Esophagus (tissue), 2 donors: ENCODE measurements around the gene ARHGAP24. TPM values are rescaled to one million over a fixed set of nuclear protein-coding genes. Genes with fewer than 3 reads are reported as not detected.

Source experiments
- H3K27ac ChIP-seq, 2 donors: one replicate each; pipeline ENCODE4 v1.5.1; 2013; ENCODE audit warnings: low read depth in 2 of 2, mild to moderate bottlenecking in 2 of 2, inconsistent platforms in 1 of 2, low read length in 1 of 2, moderate library complexity in 1 of 2
- H3K27me3 ChIP-seq, 2 donors: one replicate each; pipeline ENCODE4 v1.6.1; 2013; ENCODE audit warnings: low read length in 2 of 2, control low read depth in 1 of 2, mild to moderate bottlenecking in 1 of 2; ENCODE audit not compliant: insufficient read depth in 2 of 2, control insufficient read depth in 1 of 2
- H3K36me3 ChIP-seq, 2 donors: one replicate each; pipeline ENCODE4 v1.6.1; 2013; ENCODE audit warnings: low read length in 1 of 2; ENCODE audit not compliant: control insufficient read depth in 2 of 2, insufficient read depth in 2 of 2
- H3K4me1 ChIP-seq, 2 donors: one replicate each; pipeline ENCODE4 v1.6.1; 2013; ENCODE audit warnings: low read length in 1 of 2; ENCODE audit not compliant: control insufficient read depth in 2 of 2, insufficient read depth in 2 of 2
- H3K4me3 ChIP-seq, 2 donors: one replicate each; pipeline ENCODE4 v1.5.1; 2013; ENCODE audit warnings: low read length in 2 of 2, mild to moderate bottlenecking in 2 of 2, low read depth in 1 of 2, moderate library complexity in 1 of 2
- H3K9me3 ChIP-seq, 2 donors: one replicate each; pipeline ENCODE4 v1.6.1; 2013; ENCODE audit warnings: mild to moderate bottlenecking in 2 of 2, low read depth in 1 of 2, low read length in 1 of 2, moderate library complexity in 1 of 2; ENCODE audit not compliant: control insufficient read depth in 2 of 2, insufficient read depth in 1 of 2
- WGBS, 2 donors: extraction: QIAGEN DNeasy Blood & Tissue Kit; methylation state at CpG; one replicate each; pipeline ENCODE4 v1.1.7; 2013; 5-methylcytosine and 5-hydroxymethylcytosine counted together
- polyA plus RNA-seq, 2 donors: library from polyadenylated mRNA; stranded (reverse); fragments of 200-250 nt; gene quantifications; one replicate each; pipeline ENCODE4 v1.2.3, GENCODE V29; 2013
- donor health status: healthy with polysubstance abuse.
- donor health status: Bipolar disorder and iron deficiency.

ARHGAP24 gene
- polyA plus RNA-seq, 2 donors: 2.0 to 2.8 TPM

DNA sequence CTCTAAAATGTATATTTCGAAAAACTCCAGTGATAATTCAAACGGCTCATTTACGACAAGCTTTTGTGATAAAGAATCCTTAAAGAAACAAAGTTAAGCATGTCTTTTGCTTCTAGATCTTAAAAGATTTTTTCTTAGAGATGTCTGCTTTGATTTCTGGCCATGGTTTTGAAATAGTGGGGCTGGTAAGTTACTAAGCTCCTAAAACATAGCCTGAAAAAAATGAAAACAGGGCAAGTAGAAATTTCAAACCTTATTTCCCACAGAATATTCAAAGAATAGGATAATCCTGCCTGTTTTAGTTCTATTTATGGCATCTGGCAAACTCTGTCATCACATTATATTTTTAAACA lies 318.3 kb downstream of the ARHGAP24 start:
- Histone ChIP-seq H3K27me3 (no peaks in the 10 kb centered on the region), H3K27ac (no peak overlapping the region)
- WGBS, 2 donors: 45 to 55% methylated on average over 3 of the region's 3 CpGs

GRCh38 chr4:85798012-85798770 lies 323.2 kb downstream of the ARHGAP24 start:
- no peak overlapping the region for H3K4me3 ChIP-seq
- WGBS, 2 donors: 86% methylated on average over 2 of the region's 2 CpGs
- no peaks in the 10 kb centered on the region for H3K4me1 ChIP-seq
- H3K27ac ChIP-seq: no peak overlapping the region
- no peaks in the 10 kb centered on the region for H3K36me3 ChIP-seq
- H3K9me3 ChIP-seq: no peaks in the 10 kb centered on the region
- no peaks in the 10 kb centered on the region for H3K27me3 ChIP-seq

More for the DNA sequence above, 318.3 kb downstream of the ARHGAP24 start:
- H3K9me3 ChIP-seq: no peaks in the 10 kb centered on the region
- H3K36me3 ChIP-seq: no peaks in the 10 kb centered on the region
- no peaks in the 10 kb centered on the region for H3K4me1 ChIP-seq
- no peak overlapping the region for H3K4me3 ChIP-seq

DNA sequence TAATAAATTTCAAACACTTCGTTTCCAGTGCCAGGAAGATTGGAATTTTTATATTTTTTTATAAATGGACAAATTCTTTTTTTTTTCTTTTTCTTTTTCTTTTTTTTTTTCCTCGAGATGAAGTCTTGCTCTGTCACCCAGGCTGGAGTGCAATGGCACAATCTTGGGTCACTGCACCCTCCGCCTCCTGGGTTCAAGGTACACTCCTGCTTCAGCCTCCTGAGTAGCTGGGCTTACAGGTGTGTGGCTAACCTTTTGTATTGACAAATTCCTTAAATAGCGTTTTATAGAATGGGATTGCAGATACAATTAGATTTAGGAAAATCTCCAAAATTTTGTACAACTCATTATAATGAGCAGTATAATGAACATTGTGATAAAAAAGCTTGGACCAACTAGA lies 328.9 kb downstream of the ARHGAP24 start:
- H3K27ac ChIP-seq: no peak overlapping the region
- no peak overlapping the region for H3K4me3 ChIP-seq
- H3K27me3 ChIP-seq: no peaks in the 10 kb centered on the region
- no peaks in the 10 kb centered on the region for H3K4me1 ChIP-seq
- no peaks in the 10 kb centered on the region for H3K36me3 ChIP-seq
- WGBS, 2 donors: 63 to 83% methylated on average over 4 of the region's 4 CpGs
- H3K9me3 ChIP-seq: no peaks in the 10 kb centered on the region

DNA sequence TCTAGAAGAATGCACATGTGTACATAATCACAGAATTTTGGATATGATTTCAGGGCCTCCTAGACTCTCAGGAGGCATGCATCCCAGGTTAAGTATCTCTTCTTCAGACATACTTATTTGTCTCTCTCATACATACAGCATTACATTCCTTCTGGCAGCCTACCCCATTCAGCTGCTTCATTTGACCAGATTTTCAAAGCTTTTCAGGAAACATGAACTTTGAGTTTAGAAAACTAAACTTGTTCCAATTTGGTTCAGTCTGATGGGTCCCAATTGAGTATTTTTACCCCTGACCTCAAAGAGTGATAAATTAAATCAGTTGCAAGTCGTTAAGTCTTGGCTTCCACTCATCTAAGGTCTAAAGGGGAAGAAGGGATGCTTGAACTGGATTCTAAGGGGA lies 330.9 kb downstream of the ARHGAP24 start:
- Histone ChIP-seq H3K36me3 (no peaks in the 10 kb centered on the region), H3K9me3 (no peaks in the 10 kb centered on the region), H3K4me3 (no peak overlapping the region), H3K27ac (no peak overlapping the region), H3K27me3 (no peaks in the 10 kb centered on the region), H3K4me1 (no peaks in the 10 kb centered on the region)
- 70 to 74% methylated on average over 1 of the region's 1 CpG for WGBS, 2 donors

DNA sequence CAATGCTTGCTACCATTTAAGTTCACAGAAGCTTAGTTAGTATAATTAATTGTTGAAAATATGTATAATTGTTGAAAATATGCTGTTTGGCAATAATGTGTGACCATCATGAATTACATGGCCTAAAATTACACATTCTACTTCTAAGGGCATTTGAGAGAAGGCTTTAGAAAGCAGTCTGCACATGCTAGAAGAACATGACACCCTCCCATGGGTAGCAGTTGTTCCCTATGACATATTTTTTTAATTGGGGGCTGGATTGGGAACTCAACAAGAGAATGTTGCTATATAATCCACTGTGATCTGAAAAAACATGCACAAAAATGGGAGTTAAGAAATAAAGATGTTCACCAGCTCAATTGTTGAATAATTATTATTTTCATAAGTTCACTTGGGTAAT lies 331.4 kb downstream of the ARHGAP24 start:
- no peak overlapping the region for H3K27ac ChIP-seq
- no peaks in the 10 kb centered on the region for H3K27me3 ChIP-seq
- H3K36me3 ChIP-seq: no peaks in the 10 kb centered on the region
- no peaks in the 10 kb centered on the region for H3K4me1 ChIP-seq
- H3K9me3 ChIP-seq: no peaks in the 10 kb centered on the region
- no peak overlapping the region for H3K4me3 ChIP-seq

GRCh38 chr4:85807247-85807950 lies 332.4 kb downstream of the ARHGAP24 start:
- H3K27ac ChIP-seq: no peak overlapping the region
- no peaks in the 10 kb centered on the region for H3K4me1 ChIP-seq
- no peak overlapping the region for H3K4me3 ChIP-seq
- no peaks in the 10 kb centered on the region for H3K36me3 ChIP-seq
- 63 to 82% methylated on average over 3 of the region's 3 CpGs for WGBS, 2 donors
- H3K27me3 ChIP-seq: no peaks in the 10 kb centered on the region
- H3K9me3 ChIP-seq: no peaks in the 10 kb centered on the region

DNA sequence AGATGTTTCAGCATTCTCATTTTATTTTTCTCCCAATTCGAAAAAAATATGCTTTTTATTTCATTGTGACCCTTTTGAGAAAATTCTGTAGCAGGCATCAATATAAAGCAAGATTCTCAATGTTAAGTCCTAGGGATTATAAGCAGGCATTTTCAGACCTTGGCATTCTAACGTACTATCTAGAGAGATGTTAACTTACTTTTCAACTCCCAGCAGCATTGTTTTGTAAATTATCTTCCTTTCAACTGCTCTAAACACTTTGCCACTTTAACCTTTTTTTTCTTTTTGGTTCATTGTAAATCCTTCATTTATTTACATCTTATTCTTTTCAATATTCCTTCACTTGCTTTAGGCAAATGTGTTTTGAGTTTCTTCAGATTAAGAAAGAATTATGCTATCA lies 333.2 kb downstream of the ARHGAP24 start:
- H3K4me1 ChIP-seq: no peaks in the 10 kb centered on the region
- no peaks in the 10 kb centered on the region for H3K36me3 ChIP-seq
- 57 to 59% methylated on average over 2 of the region's 2 CpGs for WGBS, 2 donors
- H3K4me3 ChIP-seq: no peak overlapping the region
- H3K9me3 ChIP-seq: no peaks in the 10 kb centered on the region
- no peak overlapping the region for H3K27ac ChIP-seq
- no peaks in the 10 kb centered on the region for H3K27me3 ChIP-seq

DNA sequence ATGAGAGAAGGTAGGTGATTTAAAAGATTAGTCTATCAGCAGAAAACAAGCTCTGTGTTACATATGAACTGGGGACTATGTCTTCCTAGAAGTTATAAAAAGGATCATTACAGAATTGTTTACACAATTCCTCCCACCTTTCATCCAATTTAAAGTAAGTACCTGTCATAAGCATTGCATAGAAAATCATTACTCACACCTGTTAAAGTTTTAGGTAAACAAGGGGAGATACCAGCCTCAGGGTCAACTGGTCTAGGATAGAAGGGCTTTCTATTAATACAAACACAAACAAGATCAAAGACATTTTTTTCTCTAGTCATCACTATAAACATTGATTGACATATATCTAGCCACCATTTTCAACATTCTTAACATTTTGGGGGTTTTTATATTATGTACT lies 333.9 kb downstream of the ARHGAP24 start:
- no peaks in the 10 kb centered on the region for H3K27me3 ChIP-seq
- H3K4me1 ChIP-seq: no peaks in the 10 kb centered on the region
- no peak overlapping the region for H3K27ac ChIP-seq
- no peaks in the 10 kb centered on the region for H3K9me3 ChIP-seq
- H3K4me3 ChIP-seq: no peak overlapping the region
- H3K36me3 ChIP-seq: no peaks in the 10 kb centered on the region

- Histone ChIP-seq H3K27me3 (no peaks in the 10 kb centered on the region), H3K27ac (no peak overlapping the region), H3K36me3 (no peaks in the 10 kb centered on the region), H3K4me3 (no peak overlapping the region), H3K4me1 (no peaks in the 10 kb centered on the region), H3K9me3 (no peaks in the 10 kb centered on the region)
- WGBS, 2 donors: 81 to 87% methylated on average over 4 of the region's 4 CpGs
Observed at GRCh38 chr4:85812776-85813175, 337.8 kb downstream of the ARHGAP24 start.
